Psoas muscle (tissue), 8 donors: ENCODE data around the gene RAB4A. TPM values are rescaled to one million over a fixed set of nuclear protein-coding genes. Genes with fewer than 3 reads are reported as not detected.

Source experiments
- ATAC-seq, 4 donors: fragments of 200-7000 bp; cut with Tn5 transposase; one replicate each; pipeline ENCODE4 v1.9.1; 2020; ENCODE audit warnings: moderate library complexity in 3 of 4, mild to moderate bottlenecking in 2 of 4
- DNase-seq, 2 donors: peaks; one replicate each; pipeline ENCODE4 v3.0.0-alpha.2; 2020
- H3K27ac ChIP-seq: fragments of 200-600 bp; one replicate; pipeline ENCODE4 v1.8.0; 2022
- H3K27me3 ChIP-seq, 3 donors: fragments of 200-600 bp in 1 of 3; one replicate each; pipeline versions ENCODE4 v1.6.1 to v1.8.0; 2013 to 2022; ENCODE audit warnings: low read length in 2 of 3, mild to moderate bottlenecking in 2 of 3, moderate library complexity in 1 of 3; ENCODE audit not compliant: insufficient read depth in 3 of 3
- H3K36me3 ChIP-seq, 2 donors: fragments of 200-600 bp in 1 of 2; one replicate each; pipeline versions ENCODE4 v1.6.1 to v1.8.0; 2013 to 2022; ENCODE audit warnings: low read depth in 1 of 2, mild to moderate bottlenecking in 1 of 2, moderate library complexity in 1 of 2; ENCODE audit not compliant: insufficient read depth in 1 of 2
- H3K4me1 ChIP-seq: fragments of 200-600 bp; one replicate; pipeline ENCODE4 v1.8.0; 2022
- H3K4me3 ChIP-seq: fragments of 200-600 bp; one replicate; pipeline ENCODE4 v1.8.0; 2022; ENCODE audit warnings: mild to moderate bottlenecking
- H3K9me3 ChIP-seq: fragments of 200-600 bp; one replicate; pipeline ENCODE4 v1.8.0; 2022
- CTCF ChIP-seq: fragments of 200-600 bp; IDR thresholded peaks from one replicate; pipeline ENCODE4 v1.8.0; 2022; ENCODE audit warnings: antibody characterized with exemption
- WGBS, 3 donors: extraction: QIAGEN DNeasy Blood & Tissue Kit; methylation state at CpG; one replicate each; pipeline versions ENCODE4 v1.1.6 to v1.1.7; 2013; 5-methylcytosine and 5-hydroxymethylcytosine counted together
- intact Hi-C, 2 donors: fragments of 100-400 bp; cut with DNase I; formaldehyde crosslinking; loops; one replicate each; pipeline versions ENCODE4 v1.11.0 to v1.14.2; 2022
- polyA plus RNA-seq, 3 donors: library from polyadenylated mRNA; stranded (reverse); fragments of 200-250 nt; gene quantifications; one replicate each; pipeline ENCODE4 v1.2.3, GENCODE V29; 2013
- total RNA-seq, 4 donors: library from RNA; stranded (reverse); fragmentation: NEBNext Ultra II Directional in 2 of 4; extraction: Animal tissue kit (Norgen Biotek cat#: 25700) in 2 of 4; gene quantifications; one replicate each; pipeline versions ENCODE4 v1.2.1 to v1.2.4, GENCODE V29; 2021 to 2023
- donor health status: healthy with polysubstance abuse.
- donor health status: DM: no; HTN: no; CAD: no; lungs with moderate emphysema.
- donor health status: Bipolar disorder and iron deficiency.
- donor health status: healthy.
- donor health status: DM: yes; HTN: yes; CAD: no.
- donor health status: DM: no; HTN: no; CAD: no.
- donor health status: DM: no; HTN: no; CAD: no.
- donor health status: DM: yes; HTN: yes; CAD: no.

Gene RAB4A
- total and polyA plus RNA-seq, 7 donors: 25.2 to 67.4 (median 52.4) TPM

GRCh38 chr1:229244091-229244490 is 26.8 kb upstream of the RAB4A start:
- Histone ChIP-seq H3K9me3 (peaks cover 5% of the 10 kb centered on the region), H3K4me1 (no peaks in the 10 kb centered on the region), H3K27me3 (no peaks in the 10 kb centered on the region), H3K27ac (no peak overlapping the region), H3K36me3 (no peaks in the 10 kb centered on the region), H3K4me3 (no peak overlapping the region)
- DNase-seq (no peak), ATAC-seq (no peak)
- no peak for TF ChIP-seq CTCF
- intact Hi-C loops: no loop called here
- WGBS, 3 donors: 94 to 98% (median 95%) methylated on average over 3 of the region's 3 CpGs

GRCh38 chr1:229247871-229248270 is 23.0 kb upstream of the RAB4A start:
- Histone ChIP-seq H3K27me3 (peaks cover 0 to 2% (median 0%) of the 10 kb centered on the region in 3 donors), H3K4me3 (no peak overlapping the region), H3K27ac (no peak overlapping the region), H3K9me3 (peaks cover 5% of the 10 kb centered on the region), H3K4me1 (no peaks in the 10 kb centered on the region), H3K36me3 (no peaks in the 10 kb centered on the region)
- intact Hi-C loops: no loop called here
- DNase-seq (no peak), ATAC-seq (no peak)
- TF ChIP-seq CTCF: no peak
- WGBS, 3 donors: 78 to 95% (median 84%) methylated on average over 2 of the region's 2 CpGs

- Histone ChIP-seq H3K27me3 (peaks cover 0 to 2% (median 0%) of the 10 kb centered on the region in 3 donors), H3K4me1 (no peaks in the 10 kb centered on the region), H3K36me3 (no peaks in the 10 kb centered on the region), H3K9me3 (peaks cover 5% of the 10 kb centered on the region), H3K27ac (no peak overlapping the region), H3K4me3 (no peak overlapping the region)
- no peak for TF ChIP-seq CTCF
- DNase-seq (no peak), ATAC-seq (no peak)
- 55 to 68% (median 63%) methylated on average over 10 of the region's 10 CpGs for WGBS, 3 donors
- intact Hi-C loops: no loop called here
Measured at GRCh38 chr1:229248821-229249817, 21.8 kb upstream of the RAB4A start.

- Histone ChIP-seq H3K4me3 (no peak overlapping the region), H3K27ac (no peak overlapping the region), H3K27me3 (peaks cover 0 to 2% (median 0%) of the 10 kb centered on the region in 3 donors), H3K4me1 (no peaks in the 10 kb centered on the region), H3K9me3 (no peaks in the 10 kb centered on the region), H3K36me3 (no peaks in the 10 kb centered on the region)
- intact Hi-C loops: no loop called here
- ATAC-seq (no peak), DNase-seq (no peak)
- WGBS, 3 donors: 82 to 90% (median 88%) methylated on average over 6 of the region's 6 CpGs
- no peak for TF ChIP-seq CTCF
Measured at GRCh38 chr1:229249854-229250644, 20.9 kb upstream of the RAB4A start.
